ENCODE measurements around the gene TASP1.
"Not testable (repeated sequence)": the region's sequence is repeated elsewhere in the genome, so short reads cannot be mapped to it uniquely, and the experiment has no call there.

The TASP1 gene

DNA sequence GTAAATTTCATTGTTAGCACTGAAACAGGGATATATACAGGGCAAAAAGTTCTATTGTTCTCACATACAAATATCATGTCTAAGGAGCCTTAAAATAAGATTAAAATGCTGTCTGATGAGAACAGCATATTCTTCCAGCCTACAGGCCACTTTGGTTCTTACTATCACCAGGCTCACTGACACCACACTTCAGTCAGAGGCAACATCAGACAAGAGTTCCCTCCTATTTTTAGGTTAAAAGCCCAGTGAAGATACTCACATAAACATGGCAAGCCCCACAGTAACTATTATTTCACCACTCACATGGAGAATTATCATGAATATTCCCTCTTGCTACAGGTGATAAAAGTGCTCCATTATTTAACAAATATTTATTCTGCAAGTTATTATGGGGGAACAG lies 241.9 kb downstream of the TASP1 start:
- no peak for DNase-seq (ENCODE audit: low read depth)

DNA sequence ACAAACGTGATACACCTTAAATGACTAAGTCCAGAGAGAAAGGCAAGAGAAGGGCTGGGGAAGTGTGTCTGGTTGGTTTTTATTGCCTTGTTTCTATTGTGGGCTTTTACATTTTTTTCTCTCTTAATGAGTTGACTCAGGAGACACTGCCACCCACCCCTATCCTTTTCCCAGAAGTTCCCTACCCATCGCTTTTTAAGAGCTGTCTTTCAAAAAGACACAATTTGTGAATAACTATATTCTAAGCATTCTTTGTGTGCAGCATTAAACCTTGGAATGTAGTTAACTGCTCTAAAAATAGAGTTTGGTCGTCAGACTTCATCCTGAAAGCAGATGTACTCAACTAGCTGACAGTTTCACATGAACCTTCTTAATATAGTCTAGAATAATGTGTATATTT lies 242.7 kb downstream of the TASP1 start:
- no peak for DNase-seq (ENCODE audit: low read depth)

DNA sequence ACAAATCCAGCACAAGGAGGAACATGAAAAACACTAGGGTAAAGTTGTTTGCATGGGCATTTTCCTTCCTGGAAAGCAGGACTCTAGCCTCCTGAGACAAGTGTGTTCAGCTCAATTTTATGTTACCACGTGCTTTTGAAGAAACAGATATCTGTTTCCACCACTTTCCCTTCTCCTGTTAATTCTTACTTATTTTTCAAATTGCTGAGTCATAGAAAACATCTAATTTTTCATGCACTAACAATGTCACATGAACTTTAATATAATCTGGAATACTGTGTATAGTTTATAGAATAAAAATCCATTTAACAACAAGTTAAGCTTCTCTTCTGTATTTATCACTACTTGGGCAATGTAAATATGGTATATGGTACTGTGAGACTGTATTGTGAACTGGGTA lies 243.5 kb downstream of the TASP1 start:
- DNase-seq (ENCODE audit: low read depth) = no peak

DNA sequence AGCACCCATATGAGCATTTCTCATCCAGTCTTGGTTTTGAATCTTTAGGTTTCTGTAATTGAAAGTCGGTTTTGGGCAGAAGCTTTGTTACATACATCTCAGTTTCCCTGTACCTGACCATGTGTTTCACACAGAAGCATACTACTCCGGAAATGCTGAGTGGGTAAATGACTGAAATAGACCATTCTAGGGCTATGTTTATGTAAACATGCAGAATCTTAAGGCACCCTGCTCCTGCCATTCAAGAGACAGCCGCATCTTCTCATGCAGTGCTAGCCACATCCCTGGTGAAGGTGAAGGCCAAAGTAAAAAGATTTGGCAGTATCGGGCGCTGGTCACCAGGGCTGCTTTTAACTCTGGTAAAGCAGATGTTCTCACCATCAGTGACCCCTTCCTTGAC lies 246.3 kb downstream of the TASP1 start:
- DNase-seq (ENCODE audit: low read depth) = no peak

DNA sequence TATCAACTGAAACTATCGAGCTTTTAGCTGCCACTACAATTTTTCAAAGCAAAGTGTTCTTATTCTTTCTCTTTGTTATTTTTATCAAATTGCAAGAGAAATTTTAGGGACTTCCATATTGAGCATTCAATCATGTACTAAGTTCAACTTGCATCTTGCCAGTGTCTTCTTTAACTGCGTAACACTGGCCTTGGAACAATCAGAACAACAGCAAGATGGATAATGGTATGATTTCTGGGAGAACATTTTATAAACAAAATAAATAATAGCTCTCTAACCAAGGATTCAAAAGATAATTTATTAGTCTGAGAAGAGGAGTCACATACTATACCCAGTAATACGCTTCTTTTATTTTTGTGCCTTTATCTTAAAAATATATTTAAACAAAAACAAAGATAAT lies 249.6 kb downstream of the TASP1 start:
- DNase-seq (ENCODE audit: low read depth) = no peak

DNA sequence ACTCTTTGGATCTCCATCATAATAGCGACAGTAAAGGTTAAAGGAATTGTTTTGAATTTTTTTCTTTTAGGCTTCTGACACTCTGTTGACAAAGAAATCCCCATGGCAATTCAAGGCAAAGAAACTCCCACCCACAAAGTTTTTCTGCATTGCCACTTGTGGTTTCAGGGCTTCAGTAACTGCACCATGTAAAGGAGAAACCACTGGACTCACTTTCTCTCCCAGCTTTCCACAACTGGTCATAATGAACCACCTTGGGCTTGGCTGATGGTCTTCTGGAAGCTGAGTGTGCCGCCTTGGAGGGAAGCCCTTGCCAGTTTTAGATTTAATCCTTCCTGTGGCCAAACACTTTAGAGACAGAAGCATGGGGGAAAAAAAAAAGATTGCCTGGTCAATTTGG lies 254.6 kb downstream of the TASP1 start:
- no peak for DNase-seq (ENCODE audit: low read depth)

DNA sequence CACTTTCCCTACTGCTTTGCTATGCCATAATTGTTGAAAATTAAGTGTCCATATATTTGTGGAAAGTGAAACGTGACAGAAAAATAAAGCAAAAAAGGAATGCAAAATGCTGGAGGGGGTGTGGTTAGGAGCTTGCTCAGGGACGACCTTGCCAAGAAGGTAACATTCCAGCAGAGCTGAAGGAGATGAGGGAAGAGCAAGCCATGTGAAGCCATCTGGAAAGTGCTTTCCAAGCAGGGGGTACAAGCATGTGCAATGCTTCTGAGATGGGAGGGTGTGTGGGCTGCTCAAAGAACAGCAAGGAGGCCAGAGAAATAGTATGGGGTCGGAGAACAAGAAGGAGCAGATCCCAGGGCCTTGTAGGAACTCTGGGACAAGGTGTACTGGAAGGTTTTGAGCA lies 255.9 kb downstream of the TASP1 start:
- no peak for DNase-seq (ENCODE audit: low read depth)

DNA sequence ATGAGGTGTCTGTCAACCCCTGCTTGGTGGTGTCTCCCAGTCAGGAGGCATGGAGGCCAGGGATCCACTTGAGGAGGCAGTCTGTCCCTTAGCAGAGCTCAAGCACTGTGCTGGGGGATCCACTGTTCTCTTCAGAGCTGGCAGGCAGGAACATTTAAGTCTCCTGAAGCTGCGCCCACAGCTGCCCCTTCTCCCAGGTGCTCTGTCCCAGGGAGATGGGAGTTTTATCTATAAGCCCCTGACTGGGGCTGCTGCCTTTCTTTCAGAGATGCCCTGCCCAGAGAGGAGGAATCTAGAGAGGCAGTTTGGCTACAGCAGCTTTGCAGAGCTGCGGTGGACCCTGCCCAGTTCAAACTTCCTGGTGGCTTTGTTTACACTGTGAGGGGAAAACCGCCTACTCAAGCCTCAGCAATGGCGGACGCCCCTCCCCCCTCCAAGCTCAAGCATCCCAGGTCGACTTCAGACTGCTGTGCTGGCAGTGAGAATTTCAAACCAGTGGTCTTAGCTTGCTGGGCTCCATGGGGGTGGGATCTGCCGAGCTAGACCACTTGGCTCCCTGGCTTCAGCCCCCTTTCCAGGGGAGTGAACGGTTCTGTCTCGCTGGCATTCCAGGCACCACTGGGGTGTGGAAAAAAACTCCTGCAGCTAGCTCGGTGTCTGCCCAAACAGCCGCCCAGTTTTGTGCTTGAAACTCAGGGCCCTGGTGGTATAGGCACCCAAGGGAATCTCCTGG lies 258.1 kb downstream of the TASP1 start:
- not testable (repeated sequence) for DNase-seq (ENCODE audit: low read depth)

DNA sequence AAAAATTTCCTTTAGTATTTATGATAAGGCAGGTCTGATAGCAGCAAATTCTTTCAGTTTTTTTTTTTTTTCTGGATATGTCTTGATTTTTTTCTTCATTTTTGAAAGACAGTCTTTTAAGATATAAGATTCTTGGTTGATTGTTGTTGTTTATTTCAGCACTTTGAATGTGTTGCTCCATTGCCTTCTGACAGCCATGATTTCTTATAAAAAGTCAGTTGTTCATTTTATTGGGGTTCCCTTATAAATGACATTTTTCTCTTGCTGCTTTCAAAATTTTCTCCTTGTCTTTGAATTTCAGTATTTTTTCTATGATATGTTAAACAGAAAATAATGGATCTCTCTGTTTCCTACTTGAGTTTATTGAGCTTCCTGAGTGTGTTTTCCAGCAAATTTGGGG lies 265.3 kb downstream of the TASP1 start:
- no peak for DNase-seq (ENCODE audit: low read depth)

DNA sequence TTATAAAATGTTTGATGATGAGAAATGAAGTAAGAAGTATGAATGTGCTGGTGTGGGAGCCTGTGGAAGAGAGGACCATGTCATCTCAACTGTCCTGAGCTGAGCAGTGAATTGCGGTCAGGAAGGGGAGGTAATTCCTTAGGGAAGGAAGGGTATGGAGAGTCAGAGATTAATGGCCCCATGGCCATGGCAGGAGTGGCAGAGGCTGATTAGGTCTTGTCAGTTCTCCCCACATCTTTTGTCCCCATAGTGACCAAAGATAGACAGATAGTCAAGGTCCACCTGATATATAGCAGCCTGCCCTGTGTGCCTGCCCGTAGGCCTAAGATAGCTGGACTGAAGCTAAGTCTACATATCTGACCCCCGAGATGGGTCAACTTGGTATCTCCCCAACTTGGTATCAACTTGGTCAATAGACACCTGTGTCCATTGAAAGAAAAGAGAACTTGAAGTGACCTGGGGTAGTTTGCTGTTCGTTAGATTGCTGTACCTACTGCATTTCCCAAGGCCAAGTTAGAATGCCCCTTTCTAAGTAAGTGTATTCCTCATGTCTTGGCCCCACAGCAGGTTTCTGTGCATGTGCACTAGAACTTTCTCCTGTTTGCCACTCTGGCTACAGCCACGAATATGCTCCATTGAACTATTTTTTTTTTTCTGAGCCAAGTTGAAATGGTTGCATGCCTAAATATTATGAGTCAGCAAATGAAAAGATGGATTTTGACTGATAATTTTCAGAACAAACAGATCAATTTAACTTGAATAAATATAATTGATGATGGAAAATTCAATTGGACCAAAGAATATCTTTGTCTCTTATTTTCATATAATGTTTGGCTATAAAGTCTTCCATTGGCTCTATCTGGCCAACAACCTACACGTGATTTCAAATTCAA lies 274.2 kb downstream of the TASP1 start:
- no peak for DNase-seq (ENCODE audit: low read depth)

DNA sequence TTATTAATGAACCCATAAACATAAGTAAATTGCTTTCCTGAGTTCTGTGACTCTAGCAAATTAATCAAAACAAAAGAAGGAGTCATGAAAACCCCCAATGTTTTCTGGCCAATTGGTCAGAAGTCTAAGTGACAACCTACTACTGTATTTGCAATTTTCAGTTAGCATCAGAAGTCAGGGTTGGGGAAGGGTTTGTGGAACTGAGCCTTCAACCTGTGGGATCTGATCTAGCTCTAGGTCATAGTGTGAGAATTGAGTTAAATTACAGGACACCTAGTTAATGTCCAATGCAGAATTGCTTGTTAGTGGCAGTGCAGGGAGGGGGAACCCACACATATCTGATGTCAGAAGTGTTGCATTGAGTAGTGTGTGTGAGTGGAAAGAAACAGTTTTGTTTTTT lies 275.3 kb downstream of the TASP1 start:
- no peak for DNase-seq (ENCODE audit: low read depth)

DNA sequence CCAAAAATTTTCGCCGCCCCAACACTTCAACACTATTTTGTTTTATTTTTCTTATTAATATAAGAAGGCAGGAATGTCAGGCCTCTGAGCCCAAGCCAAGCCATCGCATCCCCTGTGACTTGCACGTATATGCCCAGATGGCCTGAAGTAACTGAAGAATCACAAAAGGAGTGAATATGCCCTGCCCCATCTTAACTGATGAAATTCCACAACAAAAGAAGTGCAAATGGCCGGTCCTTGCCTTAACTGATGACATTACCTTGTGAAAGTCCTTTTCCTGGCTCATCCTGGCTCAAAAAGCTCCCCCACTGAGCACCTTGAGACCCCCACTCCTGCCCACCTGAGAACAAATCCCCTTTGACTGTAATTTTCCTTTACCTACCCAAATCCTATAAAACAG lies 276.6 kb downstream of the TASP1 start:
- DNase-seq (ENCODE audit: low read depth) = not testable (repeated sequence)

DNA sequence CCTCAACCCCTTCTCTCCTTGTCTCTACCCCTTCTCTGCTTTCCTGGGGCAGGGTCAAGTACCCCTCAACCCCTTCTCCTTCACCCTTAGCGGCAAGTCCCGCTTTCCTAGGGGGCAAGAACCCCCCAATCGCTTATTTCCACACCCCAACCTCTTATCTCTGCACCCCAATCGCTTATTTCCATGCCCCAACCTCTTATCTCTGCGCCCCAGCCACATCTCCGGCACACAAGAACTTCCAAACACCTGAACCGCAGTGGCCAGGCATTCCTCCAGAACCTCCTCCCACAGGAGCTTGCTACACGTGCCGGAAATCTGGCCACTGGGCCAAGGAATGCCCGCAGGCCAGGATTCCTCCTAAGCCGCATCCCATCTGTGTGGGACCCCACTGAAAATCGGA lies 279.8 kb downstream of the TASP1 start:
- DNase-seq (ENCODE audit: low read depth) = not testable (repeated sequence)

DNA sequence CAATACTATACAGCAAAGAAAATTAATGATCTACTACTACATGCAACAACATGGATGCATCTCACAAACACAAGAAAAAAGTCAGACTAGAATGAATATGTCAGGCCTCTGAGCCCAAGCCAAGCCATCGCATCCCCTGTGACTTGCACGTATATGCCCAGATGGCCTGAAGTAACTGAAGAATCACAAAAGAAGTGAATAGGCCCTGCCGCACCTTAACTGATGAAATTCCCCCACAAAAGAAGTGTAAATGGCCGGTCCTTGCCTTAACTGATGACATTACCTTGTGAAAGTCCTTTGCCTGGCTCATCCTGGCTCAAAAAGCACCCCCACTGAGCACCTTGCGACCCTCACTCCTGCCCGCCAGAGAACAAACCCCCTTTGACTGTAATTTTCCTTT lies 280.9 kb downstream of the TASP1 start:
- DNase-seq (ENCODE audit: low read depth) = not testable (repeated sequence)

DNA sequence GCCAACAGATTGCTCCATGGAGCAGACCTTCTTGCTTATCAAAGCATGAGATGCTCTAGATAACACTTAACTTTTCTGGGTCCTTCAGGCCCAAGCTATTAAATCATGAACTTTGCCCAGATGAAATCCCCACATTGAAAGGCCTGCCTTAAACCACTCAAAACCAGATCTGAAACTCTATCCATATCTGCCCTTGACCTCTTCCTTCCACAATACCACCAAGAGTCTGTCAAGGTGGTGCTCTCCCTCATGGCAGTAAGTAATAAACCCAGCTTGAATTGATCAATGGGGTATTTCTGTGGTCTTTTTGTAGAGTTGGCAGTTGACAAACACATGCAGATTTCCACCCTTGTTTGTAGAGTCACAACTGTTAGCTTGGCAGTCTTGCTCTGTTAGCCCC lies 282.1 kb downstream of the TASP1 start:
- DNase-seq (ENCODE audit: low read depth) = no peak

DNA sequence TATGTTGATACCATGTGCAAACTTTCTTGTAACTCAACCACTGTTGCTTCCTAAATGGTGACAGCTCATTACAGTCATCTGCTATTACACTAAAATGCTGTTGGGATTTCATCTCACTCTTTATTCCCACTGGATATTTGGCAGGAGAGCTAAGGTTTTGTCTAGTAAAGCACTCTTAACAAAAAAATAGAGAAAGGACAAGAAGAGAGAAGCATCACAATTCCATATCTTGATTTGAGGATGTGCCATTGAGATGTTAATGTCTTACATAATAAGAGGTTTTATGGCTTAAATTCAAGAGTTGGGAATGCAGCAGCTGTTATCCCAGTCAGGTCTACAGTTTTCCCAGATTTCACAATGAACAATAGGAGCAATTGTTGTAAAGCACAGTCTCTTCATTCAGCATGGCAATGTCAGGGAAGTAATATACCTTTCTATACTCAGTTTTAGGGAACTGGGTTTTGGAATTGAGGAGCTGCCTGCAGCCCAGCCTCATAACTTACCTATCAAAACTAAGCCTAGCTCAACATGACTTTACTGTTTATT lies 282.7 kb downstream of the TASP1 start:
- DNase-seq (ENCODE audit: low read depth) = no peak

DNA sequence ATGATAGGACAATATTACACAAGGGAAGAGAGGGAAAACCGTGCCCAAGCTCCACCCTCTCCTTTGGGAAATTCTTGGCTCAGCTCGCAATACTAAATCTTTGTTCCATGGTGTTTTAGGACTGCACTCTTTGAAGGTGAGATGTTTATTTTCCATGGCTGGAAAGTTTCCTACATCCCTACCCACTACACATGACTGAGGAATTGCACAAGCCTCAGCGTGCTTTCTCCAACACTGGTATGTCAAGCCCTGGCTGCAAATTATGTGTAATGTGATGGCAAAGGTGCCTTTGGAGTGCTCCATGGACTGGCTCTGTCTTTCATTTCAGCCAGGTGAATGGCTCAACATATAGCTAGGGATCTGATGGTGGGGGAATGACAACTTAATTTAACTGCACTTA lies 283.3 kb downstream of the TASP1 start:
- no peak for DNase-seq (ENCODE audit: low read depth)

DNA sequence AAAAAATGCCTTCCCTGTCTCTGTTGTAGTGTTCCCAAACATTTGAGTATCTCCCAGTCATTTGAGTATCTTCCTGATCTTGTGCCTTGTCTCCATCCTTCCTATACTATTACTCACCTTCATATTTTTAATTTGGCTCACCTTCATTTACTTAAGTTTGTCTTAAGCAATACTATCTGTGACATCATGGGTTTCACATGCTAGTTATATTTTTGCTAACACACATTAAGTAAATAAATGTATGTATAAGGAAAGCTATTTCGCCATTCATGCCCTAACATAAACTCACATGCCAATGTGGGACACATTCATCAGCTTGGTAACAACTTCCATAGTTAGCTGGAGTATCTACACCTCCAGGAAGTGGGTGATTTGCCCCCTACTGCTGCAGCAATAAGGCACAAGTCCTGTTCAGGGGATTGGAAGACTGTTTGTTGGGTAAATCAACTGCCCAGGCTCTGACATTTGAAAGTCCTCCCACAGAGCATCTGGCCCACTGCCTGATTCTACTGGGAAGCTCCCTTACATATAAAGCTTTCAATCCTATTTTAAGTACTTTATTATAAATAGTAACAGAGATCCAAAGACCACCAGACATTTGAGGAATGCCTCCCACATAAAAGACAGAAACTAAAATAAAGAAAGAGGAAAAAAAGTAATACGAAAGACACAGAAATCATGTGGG lies 285.3 kb downstream of the TASP1 start:
- no peak for DNase-seq (ENCODE audit: low read depth)

DNA sequence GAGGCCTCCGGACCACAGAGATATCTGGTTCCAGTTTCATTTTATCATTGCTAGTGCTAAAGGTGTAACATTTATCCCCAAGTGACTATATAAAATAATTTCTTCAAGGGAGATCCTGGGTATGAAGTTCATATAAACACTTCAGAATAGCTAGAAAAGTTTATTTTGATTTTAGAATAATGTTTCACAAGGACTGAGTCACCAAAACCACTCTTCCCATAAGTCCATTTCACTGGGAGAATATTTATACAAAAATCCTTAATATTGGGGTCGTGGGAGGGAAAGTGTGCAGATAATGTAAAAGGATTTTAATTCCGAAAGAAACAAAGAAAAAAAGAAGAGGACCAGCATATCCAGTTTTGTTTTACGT lies 289.5 kb downstream of the TASP1 start:
- DNase-seq (ENCODE audit: low read depth) = no peak

DNA sequence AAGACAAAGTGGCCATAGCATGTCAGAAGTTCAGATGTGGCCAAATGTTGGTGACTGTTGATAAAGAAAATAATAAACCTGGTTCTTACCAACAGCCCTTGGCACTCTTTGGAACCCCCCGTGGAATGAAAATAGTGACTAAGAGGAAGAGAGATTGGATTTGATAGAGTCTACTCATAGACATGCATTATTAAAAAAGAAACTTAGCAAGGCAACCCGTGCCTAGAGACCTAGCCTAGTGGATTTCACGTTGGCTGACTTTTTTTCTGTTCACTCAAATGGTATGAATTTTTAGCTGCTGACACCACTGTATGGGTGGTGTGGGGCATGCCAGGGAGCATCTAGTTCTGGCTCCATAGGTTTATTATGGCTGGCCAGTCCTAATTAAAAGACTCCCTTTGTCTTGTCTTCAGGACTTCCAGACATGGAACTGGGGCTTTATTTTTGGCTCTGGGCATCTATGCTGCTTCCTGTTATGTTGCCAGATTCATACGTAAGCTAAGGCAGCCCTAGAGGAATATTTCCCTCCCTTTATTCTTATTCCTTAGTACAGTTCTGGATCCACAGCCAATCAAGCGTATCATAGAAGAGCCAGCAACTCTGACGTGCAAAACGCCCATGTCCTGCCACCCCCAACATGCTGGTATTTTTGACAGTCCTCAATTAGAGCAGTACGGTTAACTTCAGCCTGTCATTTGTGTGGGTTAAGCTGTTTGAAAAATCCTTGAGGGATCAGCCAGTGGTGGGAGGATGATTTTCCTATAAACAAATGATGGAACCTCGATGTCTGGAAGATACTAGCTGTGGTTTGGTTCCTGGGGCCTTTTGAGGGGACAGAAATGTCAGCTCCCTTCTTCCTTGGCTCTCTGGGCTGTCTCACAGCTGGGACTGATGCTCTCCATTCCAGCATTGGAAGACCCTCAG lies 290.2 kb downstream of the TASP1 start:
- no peak for DNase-seq (ENCODE audit: low read depth)

DNA sequence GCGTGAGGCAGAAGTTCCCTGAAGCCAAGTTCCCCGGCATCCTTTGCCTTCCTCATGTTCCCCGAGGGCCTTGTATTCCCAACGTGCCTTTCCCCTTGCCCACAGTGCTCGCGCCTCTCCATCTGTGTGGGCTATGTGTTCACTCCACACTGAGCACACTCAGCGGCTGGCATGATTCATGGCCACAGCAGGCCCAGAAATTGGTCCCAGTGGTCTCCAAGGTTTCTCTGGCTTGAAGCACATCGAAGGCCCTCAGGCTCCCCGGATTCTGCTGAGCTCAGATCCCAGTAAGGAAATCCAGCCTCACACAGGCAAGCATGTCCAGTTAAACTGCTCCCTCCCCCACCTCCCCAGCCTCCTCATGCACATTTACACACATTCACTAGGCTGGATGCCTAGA lies 294.1 kb downstream of the TASP1 start:
- DNase-seq (ENCODE audit: low read depth) = no peak
